Measurements from ENCODE around the gene MICALL1.

The MICALL1 gene

GRCh38 chr22:37916311-37916710, 10.2 kb downstream of the MICALL1 start:
- TF ChIP-seq, protein P1, sequence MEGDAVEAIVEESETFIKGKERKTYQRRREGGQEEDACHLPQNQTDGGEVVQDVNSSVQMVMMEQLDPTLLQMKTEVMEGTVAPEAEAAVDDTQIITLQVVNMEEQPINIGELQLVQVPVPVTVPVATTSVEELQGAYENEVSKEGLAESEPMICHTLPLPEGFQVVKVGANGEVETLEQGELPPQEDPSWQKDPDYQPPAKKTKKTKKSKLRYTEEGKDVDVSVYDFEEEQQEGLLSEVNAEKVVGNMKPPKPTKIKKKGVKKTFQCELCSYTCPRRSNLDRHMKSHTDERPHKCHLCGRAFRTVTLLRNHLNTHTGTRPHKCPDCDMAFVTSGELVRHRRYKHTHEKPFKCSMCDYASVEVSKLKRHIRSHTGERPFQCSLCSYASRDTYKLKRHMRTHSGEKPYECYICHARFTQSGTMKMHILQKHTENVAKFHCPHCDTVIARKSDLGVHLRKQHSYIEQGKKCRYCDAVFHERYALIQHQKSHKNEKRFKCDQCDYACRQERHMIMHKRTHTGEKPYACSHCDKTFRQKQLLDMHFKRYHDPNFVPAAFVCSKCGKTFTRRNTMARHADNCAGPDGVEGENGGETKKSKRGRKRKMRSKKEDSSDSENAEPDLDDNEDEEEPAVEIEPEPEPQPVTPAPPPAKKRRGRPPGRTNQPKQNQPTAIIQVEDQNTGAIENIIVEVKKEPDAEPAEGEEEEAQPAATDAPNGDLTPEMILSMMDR (IDR thresholded peaks at IDR 0.05; ENCODE audit: insufficient read depth, low read depth, low read length, missing control alignments): no peak
- H3K4me3 ChIP-seq (ENCODE audit: low read length): no peak overlapping the region
- no peak for DNase-seq (ENCODE audit: low read depth)

GRCh38 chr22:37917874-37918548, 11.9 kb downstream of the MICALL1 start:
- no peak for DNase-seq (ENCODE audit: low read depth)
- no peak overlapping the region for H3K4me3 ChIP-seq (ENCODE audit: low read length)
- TF ChIP-seq, protein P1 (IDR thresholded peaks at IDR 0.05; ENCODE audit: insufficient read depth, low read depth, low read length, missing control alignments): no peak

GRCh38 chr22:37918580-37919270, 12.6 kb downstream of the MICALL1 start:
- TF ChIP-seq, protein P1 (IDR thresholded peaks at IDR 0.05; ENCODE audit: insufficient read depth, low read depth, low read length, missing control alignments): no peak
- no peak for DNase-seq (ENCODE audit: low read depth)
- no peak overlapping the region for H3K4me3 ChIP-seq (ENCODE audit: low read length)

DNA sequence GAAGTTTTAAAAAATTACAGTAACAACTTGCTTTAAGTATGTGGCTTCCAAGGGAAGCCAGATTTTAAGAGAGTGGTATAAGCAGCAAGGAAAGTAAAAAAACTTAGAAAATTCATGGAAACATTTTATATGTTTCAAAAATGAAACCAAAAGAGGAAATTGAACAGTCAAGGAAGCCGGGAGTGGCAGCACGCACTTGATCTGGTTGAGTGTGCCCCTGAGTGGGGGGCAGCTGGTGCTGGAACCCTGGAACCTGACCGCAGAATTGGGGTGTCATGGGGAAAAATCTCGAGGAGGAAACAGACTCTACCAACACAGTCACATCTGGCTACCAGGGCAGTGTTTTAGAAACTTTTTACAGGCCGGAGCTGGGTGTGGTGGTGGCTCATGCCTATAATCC, 14.0 kb downstream of the MICALL1 start:
- no peak overlapping the region for H3K4me3 ChIP-seq (ENCODE audit: low read length)
- DNase-seq (ENCODE audit: low read depth): no peak
- TF ChIP-seq, protein P1 (IDR thresholded peaks at IDR 0.05; ENCODE audit: insufficient read depth, low read depth, low read length, missing control alignments): no peak

DNA sequence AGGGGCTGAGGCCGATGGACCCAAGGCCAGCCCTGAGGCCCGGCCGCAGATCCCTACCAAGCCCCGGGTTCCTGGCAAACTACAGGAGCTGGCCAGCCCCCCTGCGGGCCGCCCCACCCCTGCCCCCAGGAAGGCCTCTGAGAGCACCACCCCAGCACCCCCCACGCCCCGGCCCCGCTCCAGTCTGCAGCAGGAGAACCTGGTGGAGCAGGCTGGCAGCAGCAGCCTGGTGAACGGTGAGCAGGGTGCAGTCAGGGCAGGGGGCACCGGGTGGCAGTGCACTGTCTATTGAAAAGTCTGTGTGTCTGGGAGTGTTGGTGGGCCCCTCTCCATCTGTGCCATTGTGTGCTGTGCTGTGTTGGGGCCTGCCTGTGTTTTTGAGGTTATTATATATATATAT, 16.1 kb downstream of the MICALL1 start:
- TF ChIP-seq, protein P1 (IDR thresholded peaks at IDR 0.05; ENCODE audit: insufficient read depth, low read depth, low read length, missing control alignments): no peak
- no peak for DNase-seq (ENCODE audit: low read depth)
- no peak overlapping the region for H3K4me3 ChIP-seq (ENCODE audit: low read length)

- TF ChIP-seq, protein P1 (IDR thresholded peaks at IDR 0.05; ENCODE audit: insufficient read depth, low read depth, low read length, missing control alignments): no peak
- no peak for DNase-seq (ENCODE audit: low read depth)
- H3K4me3 ChIP-seq (ENCODE audit: low read length): no peak overlapping the region
These were observed 17.8 kb downstream of the MICALL1 start for GRCh38 chr22:37923927-37924326.

All from epithelial cell of esophagus (primary cell).